Peyer's patch (tissue), 4 donors: ENCODE results near the gene DDX4. TPM values are rescaled to one million over a fixed set of nuclear protein-coding genes. Genes with fewer than 3 reads are reported as not detected.
"Not testable (repeated sequence)": the region's sequence is repeated elsewhere in the genome, so short reads cannot be mapped to it uniquely, and the experiment has no call there.

Source experiments
- DNase-seq, 3 donors: peaks; one replicate each; pipeline ENCODE4 v3.0.0-alpha.2; 2017 to 2019
- H3K27ac ChIP-seq, 4 donors: fragments of 200-600 bp; sonication (generic); one replicate each; pipeline ENCODE4 v1.5.1; 2016 to 2019
- H3K27me3 ChIP-seq, 2 donors: fragments of 200-600 bp; sonication (generic); one replicate each; pipeline ENCODE4 v1.5.1; 2019
- H3K36me3 ChIP-seq, 3 donors: fragments of 200-600 bp; sonication (generic); one replicate each; pipeline ENCODE4 v1.5.1; 2016 to 2019
- H3K4me1 ChIP-seq, 4 donors: fragments of 200-600 bp; sonication (generic); one replicate each; pipeline ENCODE4 v1.5.1; 2016 to 2019
- H3K4me3 ChIP-seq, 4 donors: fragments of 200-600 bp; sonication (generic); 1 replicate in 3 of 4; 2 replicates in 1 of 4; pipeline ENCODE4 v1.5.1; 2016 to 2019; ENCODE audit warnings: mild to moderate bottlenecking in 1 of 4
- H3K9me3 ChIP-seq, 4 donors: fragments of 200-600 bp; sonication (generic); one replicate each; pipeline ENCODE4 v1.5.1; 2016 to 2019; ENCODE audit warnings: mild to moderate bottlenecking in 1 of 4
- POLR2A ChIP-seq, 2 donors: fragments of 450-650 bp; IDR thresholded peaks; one replicate each; pipeline ENCODE4 v1.5.1; 2017; ENCODE audit warnings: antibody characterized with exemption in 2 of 2, mild to moderate bottlenecking in 2 of 2, moderate library complexity in 2 of 2
- total RNA-seq, 4 donors: library from RNA; depleted of rRNA; stranded (reverse); fragments of >200 nt; gene quantifications; one replicate each; pipeline ENCODE4 v1.1.0, GENCODE V29; 2016
- TF ChIP-seq, protein P1 (sequence below), 6 experiments: fragments of 450-650 bp in 4 of 6; fragments of 200-600 bp in 2 of 6; sonication (generic) in 1 of 6; IDR thresholded peaks; one replicate each; pipeline ENCODE4 v1.5.1; 2017 to 2019; ENCODE audit warnings: antibody characterized with exemption in 6 of 6, mild to moderate bottlenecking in 3 of 6, moderate library complexity in 1 of 6

Gene DDX4
- total RNA-seq, 4 donors from 2014 or later, result not detected

DNA sequence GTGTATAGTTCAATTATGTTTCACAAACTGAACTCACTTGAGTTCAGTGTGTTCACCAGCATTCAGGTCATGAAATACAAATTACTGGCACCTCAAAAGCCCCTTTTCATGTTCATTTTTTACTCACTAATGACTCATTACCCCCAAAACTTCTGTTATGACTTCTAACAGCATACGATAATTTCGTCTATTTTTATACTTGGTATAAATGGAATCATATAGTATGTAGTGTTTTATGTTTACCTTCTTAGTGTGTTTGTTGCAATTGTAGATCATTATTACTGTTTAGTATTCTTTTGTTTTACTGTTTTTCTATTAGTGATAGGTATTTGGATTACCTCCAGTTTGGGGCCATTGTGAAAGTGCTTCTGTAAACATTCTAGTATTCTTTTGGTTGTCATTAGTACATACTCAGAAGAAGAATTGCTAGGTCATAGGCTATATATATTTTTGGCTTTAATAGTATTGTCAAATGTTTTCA lies 33.4 kb downstream of the DDX4 start:
- DNase-seq, result no peak

DNA sequence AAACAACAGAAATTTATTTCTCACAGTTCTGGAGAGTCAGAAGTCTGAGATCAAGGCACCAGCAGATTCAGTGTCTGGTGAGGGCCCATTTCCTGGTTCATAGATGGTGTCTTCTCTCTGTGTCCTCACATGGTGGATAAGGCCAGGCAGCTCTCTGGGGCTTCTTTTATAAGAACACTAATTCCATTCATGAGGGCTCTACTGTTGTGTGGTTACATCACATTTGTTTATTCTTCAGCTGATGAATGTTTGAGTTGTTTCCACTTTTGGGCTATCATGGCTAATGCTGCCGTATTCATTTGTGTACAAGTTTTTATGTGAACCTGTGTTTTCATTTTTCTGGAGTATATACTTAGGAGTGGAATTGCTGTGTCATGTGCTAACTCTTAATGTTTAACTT lies 35.2 kb downstream of the DDX4 start:
- DNase-seq, result no peak
- Histone ChIP-seq H3K4me3 (no peak overlapping the region), H3K4me1 (no peaks in the 10 kb centered on the region), H3K9me3 (no peaks in the 10 kb centered on the region), H3K27ac (no peak overlapping the region), H3K27me3 (no peaks in the 10 kb centered on the region), H3K36me3 (no peaks in the 10 kb centered on the region)
- TF ChIP-seq POLR2A (IDR thresholded peaks at IDR 0.05), result no peak
- TF ChIP-seq, protein P1, sequence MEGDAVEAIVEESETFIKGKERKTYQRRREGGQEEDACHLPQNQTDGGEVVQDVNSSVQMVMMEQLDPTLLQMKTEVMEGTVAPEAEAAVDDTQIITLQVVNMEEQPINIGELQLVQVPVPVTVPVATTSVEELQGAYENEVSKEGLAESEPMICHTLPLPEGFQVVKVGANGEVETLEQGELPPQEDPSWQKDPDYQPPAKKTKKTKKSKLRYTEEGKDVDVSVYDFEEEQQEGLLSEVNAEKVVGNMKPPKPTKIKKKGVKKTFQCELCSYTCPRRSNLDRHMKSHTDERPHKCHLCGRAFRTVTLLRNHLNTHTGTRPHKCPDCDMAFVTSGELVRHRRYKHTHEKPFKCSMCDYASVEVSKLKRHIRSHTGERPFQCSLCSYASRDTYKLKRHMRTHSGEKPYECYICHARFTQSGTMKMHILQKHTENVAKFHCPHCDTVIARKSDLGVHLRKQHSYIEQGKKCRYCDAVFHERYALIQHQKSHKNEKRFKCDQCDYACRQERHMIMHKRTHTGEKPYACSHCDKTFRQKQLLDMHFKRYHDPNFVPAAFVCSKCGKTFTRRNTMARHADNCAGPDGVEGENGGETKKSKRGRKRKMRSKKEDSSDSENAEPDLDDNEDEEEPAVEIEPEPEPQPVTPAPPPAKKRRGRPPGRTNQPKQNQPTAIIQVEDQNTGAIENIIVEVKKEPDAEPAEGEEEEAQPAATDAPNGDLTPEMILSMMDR (IDR thresholded peaks at IDR 0.05), result no peak

More for the DNA sequence above, 33.4 kb downstream of the DDX4 start:
- Histone ChIP-seq H3K27me3 (no peaks in the 10 kb centered on the region), H3K36me3 (no peaks in the 10 kb centered on the region), H3K27ac (no peak overlapping the region), H3K4me1 (no peaks in the 10 kb centered on the region), H3K4me3 (no peak overlapping the region), H3K9me3 (no peaks in the 10 kb centered on the region)
- TF ChIP-seq, protein P1 (IDR thresholded peaks at IDR 0.05), result no peak
- TF ChIP-seq POLR2A (IDR thresholded peaks at IDR 0.05), result no peak

DNA sequence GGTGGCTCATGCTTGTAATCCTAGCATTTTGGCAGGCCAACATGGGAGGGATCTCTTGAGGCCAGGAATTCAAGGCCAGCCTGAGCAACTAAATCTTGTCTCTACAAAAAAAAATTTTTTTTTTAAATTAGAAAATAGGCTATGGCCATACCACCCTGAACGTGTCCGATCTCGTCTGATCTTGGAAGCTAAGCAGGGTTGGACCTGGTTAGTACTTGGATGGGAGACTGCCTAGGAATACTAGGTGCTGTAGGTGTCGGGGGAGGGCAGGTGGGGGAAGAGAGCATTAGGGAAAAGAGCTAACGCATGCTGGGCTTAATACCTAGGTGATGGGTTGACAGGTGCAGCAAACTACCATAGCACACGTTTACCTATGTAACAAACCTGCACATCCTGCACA lies 39.5 kb downstream of the DDX4 start:
- Histone ChIP-seq H3K4me1 (no peaks in the 10 kb centered on the region), H3K9me3 (no peaks in the 10 kb centered on the region), H3K4me3 (no peak overlapping the region), H3K36me3 (no peaks in the 10 kb centered on the region), H3K27ac (no peak overlapping the region), H3K27me3 (no peaks in the 10 kb centered on the region)
- no peak for DNase-seq
- TF ChIP-seq POLR2A (IDR thresholded peaks at IDR 0.05), result no peak
- TF ChIP-seq, protein P1 (IDR thresholded peaks at IDR 0.05), result no peak

DNA sequence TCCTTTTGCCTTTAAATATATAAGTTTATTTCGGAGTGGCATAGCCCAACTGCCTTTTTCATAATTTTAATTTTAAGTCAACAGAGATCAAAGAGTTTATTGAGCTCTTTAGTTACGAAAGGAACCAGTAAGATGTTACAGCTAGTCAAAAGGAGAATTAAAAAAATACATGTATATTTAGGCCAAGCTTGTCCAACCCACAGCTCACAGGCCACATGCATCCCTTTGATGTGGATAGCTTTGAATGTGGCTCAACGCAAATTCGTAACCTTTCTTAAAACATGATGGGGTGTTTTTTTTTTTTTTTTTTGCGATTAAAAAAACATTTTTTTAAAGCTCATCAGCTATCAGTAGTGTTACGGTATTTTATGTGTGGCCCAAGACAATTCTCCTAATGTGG lies 63.1 kb downstream of the DDX4 start:
- no peak for DNase-seq
- no peaks in the 10 kb centered on the region for H3K27me3 ChIP-seq
- TF ChIP-seq POLR2A (IDR thresholded peaks at IDR 0.05), result no peak
- TF ChIP-seq, protein P1 (IDR thresholded peaks at IDR 0.05), result no peak
- H3K36me3 ChIP-seq, result no peaks in the 10 kb centered on the region
- no peak overlapping the region for H3K4me3 ChIP-seq
- H3K4me1 ChIP-seq, result no peaks in the 10 kb centered on the region
- no peaks in the 10 kb centered on the region for H3K9me3 ChIP-seq
- no peak overlapping the region for H3K27ac ChIP-seq

DNA sequence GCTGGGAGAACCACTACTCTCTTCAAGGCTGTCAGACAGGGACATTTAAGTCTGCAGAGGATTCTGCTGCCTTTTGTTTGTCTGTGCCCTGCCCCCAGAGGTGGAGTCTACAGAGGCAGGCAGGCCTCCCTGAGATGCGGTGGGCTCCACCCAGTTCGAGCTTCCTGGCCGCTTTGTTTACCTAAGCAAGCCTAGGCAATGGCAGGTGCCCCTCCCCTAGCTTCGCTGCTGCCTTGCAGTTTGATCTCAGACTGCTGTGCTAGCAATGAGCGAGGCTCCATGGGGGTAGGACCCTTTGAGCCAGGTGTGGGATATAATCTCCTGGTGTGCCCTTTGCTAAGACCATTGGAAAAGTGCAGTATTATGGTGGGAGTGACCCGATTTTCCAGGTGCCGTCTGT lies 71.0 kb downstream of the DDX4 start:
- not testable (repeated sequence) for H3K27ac ChIP-seq, H3K36me3 ChIP-seq, DNase-seq, H3K27me3 ChIP-seq, H3K9me3 ChIP-seq, H3K4me3 ChIP-seq, H3K4me1 ChIP-seq

DNA sequence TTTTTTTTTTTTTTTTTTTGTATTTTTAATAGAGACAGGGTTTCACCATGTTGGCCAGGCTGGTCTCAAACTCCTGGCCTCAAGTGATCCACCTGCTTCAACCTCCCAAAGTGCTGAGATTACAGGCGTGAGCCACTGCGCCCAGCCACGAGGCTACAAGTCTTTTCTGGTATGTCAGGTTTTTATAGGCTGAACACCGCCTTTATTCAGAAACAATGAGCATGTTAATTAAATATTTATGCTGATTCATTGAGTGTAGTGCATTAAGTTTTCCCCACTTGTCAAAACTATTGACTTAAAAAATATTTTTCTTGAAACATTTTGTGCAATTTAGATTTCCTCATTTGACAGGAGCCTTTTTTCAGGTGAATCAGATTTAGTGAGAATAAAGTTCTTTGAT lies 78.1 kb downstream of the DDX4 start:
- not testable (repeated sequence) for H3K27ac ChIP-seq, H3K4me1 ChIP-seq, DNase-seq, H3K4me3 ChIP-seq, H3K36me3 ChIP-seq, H3K27me3 ChIP-seq, H3K9me3 ChIP-seq

DNA sequence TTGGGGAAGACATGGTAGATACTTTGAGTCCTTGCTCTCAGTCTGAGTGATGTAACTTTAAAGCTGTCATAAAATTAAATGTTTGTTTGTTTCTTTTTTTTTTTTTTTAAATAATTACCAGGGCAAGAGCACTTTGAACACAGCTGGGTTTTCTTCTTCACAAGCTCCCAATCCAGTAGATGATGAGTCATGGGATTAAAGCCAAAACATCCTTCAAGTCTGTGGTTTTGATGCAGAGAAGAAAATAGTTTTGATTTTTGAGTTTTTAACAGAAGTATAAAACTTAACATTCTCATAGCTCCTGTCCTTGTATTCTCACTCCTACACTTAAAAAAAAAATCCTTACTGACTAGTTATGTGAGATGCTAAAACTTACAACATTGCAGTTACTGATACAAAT lies 78.5 kb downstream of the DDX4 start:
- no peaks in the 10 kb centered on the region for H3K9me3 ChIP-seq
- no peak overlapping the region for H3K27ac ChIP-seq
- no peaks in the 10 kb centered on the region for H3K4me1 ChIP-seq
- no peak overlapping the region for H3K4me3 ChIP-seq
- TF ChIP-seq, protein P1 (IDR thresholded peaks at IDR 0.05), result no peak
- no peak for TF ChIP-seq POLR2A (IDR thresholded peaks at IDR 0.05)
- H3K27me3 ChIP-seq, result no peaks in the 10 kb centered on the region
- no peak for DNase-seq
- H3K36me3 ChIP-seq, result no peaks in the 10 kb centered on the region
